Thymus (tissue), 11 donors: ENCODE results near the gene RAD9B. TPM values are rescaled to one million over a fixed set of nuclear protein-coding genes. Genes with fewer than 3 reads are reported as not detected.
"Not testable (repeated sequence)": the region's sequence is repeated elsewhere in the genome, so short reads cannot be mapped to it uniquely, and the experiment has no call there.

Experiments
- DNase-seq, 9 donors: peaks; one replicate each; pipeline ENCODE4 v3.0.0-alpha.2; 2013; ENCODE audit warnings: low spot score in 9 of 9, low read depth in 6 of 9, missing footprints in 1 of 9
- H3K27ac ChIP-seq, 2 donors: one replicate each; pipeline ENCODE4 v1.5.1; 2013; ENCODE audit warnings: control low read depth in 1 of 2, low read depth in 1 of 2, low read length in 1 of 2, mild to moderate bottlenecking in 1 of 2, moderate library complexity in 1 of 2
- H3K27me3 ChIP-seq, 2 donors: one replicate each; pipeline ENCODE4 v1.5.1; 2013; ENCODE audit warnings: low read length in 1 of 2; ENCODE audit not compliant: control insufficient read depth in 2 of 2, insufficient read depth in 1 of 2
- H3K36me3 ChIP-seq, 2 donors: one replicate each; pipeline ENCODE4 v1.5.1; 2013; ENCODE audit warnings: low read length in 1 of 2, mild to moderate bottlenecking in 1 of 2, moderate library complexity in 1 of 2; ENCODE audit not compliant: control insufficient read depth in 2 of 2, insufficient read depth in 2 of 2
- H3K4me1 ChIP-seq, 2 donors: one replicate each; pipeline ENCODE4 v1.5.1; 2013; ENCODE audit warnings: low read length in 2 of 2; ENCODE audit not compliant: control insufficient read depth in 2 of 2, insufficient read depth in 2 of 2
- H3K4me3 ChIP-seq, 2 donors: one replicate each; pipeline ENCODE4 v1.5.1; 2013; ENCODE audit warnings: low read length in 2 of 2, control low read depth in 1 of 2, mild to moderate bottlenecking in 1 of 2
- H3K9me3 ChIP-seq, 2 donors: one replicate each; pipeline ENCODE4 v1.5.1; 2013; ENCODE audit warnings: low read length in 1 of 2, mild to moderate bottlenecking in 1 of 2; ENCODE audit not compliant: control insufficient read depth in 2 of 2, insufficient read depth in 1 of 2
- WGBS: extraction: QIAGEN DNeasy Blood & Tissue Kit; methylation state at CpG from one replicate; pipeline ENCODE4 v1.1.7; 2013; 5-methylcytosine and 5-hydroxymethylcytosine counted together
- polyA plus RNA-seq: library from polyadenylated mRNA; stranded (reverse); fragments of 200-250 nt; gene quantifications from one replicate; pipeline ENCODE4 v1.2.3, GENCODE V29; 2013
- total RNA-seq: library from RNA; stranded (reverse); fragments of 120-200 nt; gene quantifications from one replicate; pipeline ENCODE4 v1.2.4, GENCODE V29; 2013
- donor health status: healthy.

The RAD9B gene
- total and polyA plus RNA-seq, 2 donors: 0.87 to 1.0 TPM

GRCh38 chr12:110534811-110535210 is 32.7 kb downstream of the RAD9B start:
- H3K27me3 ChIP-seq: no peaks in the 10 kb centered on the region
- no peak overlapping the region for H3K27ac ChIP-seq
- WGBS: 97% methylated on average over 6 of the region's 6 CpGs
- no peaks in the 10 kb centered on the region for H3K4me1 ChIP-seq
- H3K9me3 ChIP-seq: no peaks in the 10 kb centered on the region
- no peak overlapping the region for H3K4me3 ChIP-seq
- no peak for DNase-seq
- peaks cover 28 to 57% of the 10 kb centered on the region in 2 donors for H3K36me3 ChIP-seq

- H3K9me3 ChIP-seq: no peaks in the 10 kb centered on the region
- no peaks in the 10 kb centered on the region for H3K4me1 ChIP-seq
- no peak overlapping the region for H3K27ac ChIP-seq
- peaks cover 31 to 52% of the 10 kb centered on the region in 2 donors for H3K36me3 ChIP-seq
- WGBS: 96% methylated on average over 4 of the region's 4 CpGs
- DNase-seq: no peak
- no peak overlapping the region for H3K4me3 ChIP-seq
- no peaks in the 10 kb centered on the region for H3K27me3 ChIP-seq
These were observed 34.9 kb downstream of the RAD9B start for GRCh38 chr12:110536834-110537604.

GRCh38 chr12:110537605-110538409 is 35.7 kb downstream of the RAD9B start:
- no peak for DNase-seq
- 90% methylated on average over 9 of the region's 9 CpGs for WGBS
- no peak overlapping the region for H3K27ac ChIP-seq
- no peak overlapping the region for H3K4me3 ChIP-seq
- peaks cover 34 to 52% of the 10 kb centered on the region in 2 donors for H3K36me3 ChIP-seq
- H3K4me1 ChIP-seq: no peaks in the 10 kb centered on the region
- no peaks in the 10 kb centered on the region for H3K9me3 ChIP-seq
- no peaks in the 10 kb centered on the region for H3K27me3 ChIP-seq

GRCh38 chr12:110538869-110539622 is 36.9 kb downstream of the RAD9B start:
- Histone ChIP-seq H3K4me3 (no peak overlapping the region), H3K27ac (no peak overlapping the region), H3K4me1 (no peaks in the 10 kb centered on the region), H3K9me3 (no peaks in the 10 kb centered on the region), H3K36me3 (peaks cover 40 to 61% of the 10 kb centered on the region in 2 donors), H3K27me3 (no peaks in the 10 kb centered on the region)
- DNase-seq: no peak
- 94% methylated on average over 5 of the region's 5 CpGs for WGBS

- WGBS: 98% methylated on average over 8 of the region's 8 CpGs
- Histone ChIP-seq H3K36me3 (peaks cover 46 to 62% of the 10 kb centered on the region in 2 donors), H3K4me3 (no peak overlapping the region), H3K27ac (no peak overlapping the region), H3K9me3 (no peaks in the 10 kb centered on the region), H3K4me1 (no peaks in the 10 kb centered on the region), H3K27me3 (no peaks in the 10 kb centered on the region)
- DNase-seq: no peak
These were observed 37.9 kb downstream of the RAD9B start for GRCh38 chr12:110540048-110540447.

GRCh38 chr12:110543252-110543959 is 41.3 kb downstream of the RAD9B start:
- no peaks in the 10 kb centered on the region for H3K9me3 ChIP-seq
- H3K27ac ChIP-seq: peak overlapping the region in 1 of 2 donors; percentile 65
- no peaks in the 10 kb centered on the region for H3K27me3 ChIP-seq
- 92% methylated on average over 7 of the region's 7 CpGs for WGBS
- H3K4me3 ChIP-seq: no peak overlapping the region
- H3K36me3 ChIP-seq: peaks cover 35 to 50% of the 10 kb centered on the region in 2 donors
- peak in 3 of 9 donors; percentile 4 to 41 (median 8) for DNase-seq
- no peaks in the 10 kb centered on the region for H3K4me1 ChIP-seq

GRCh38 chr12:110543965-110544364 is 41.8 kb downstream of the RAD9B start:
- H3K36me3 ChIP-seq: peaks cover 34 to 50% of the 10 kb centered on the region in 2 donors
- no peak overlapping the region for H3K4me3 ChIP-seq
- H3K4me1 ChIP-seq: no peaks in the 10 kb centered on the region
- H3K9me3 ChIP-seq: no peaks in the 10 kb centered on the region
- no peak for DNase-seq
- 97% methylated on average over 4 of the region's 4 CpGs for WGBS
- H3K27me3 ChIP-seq: no peaks in the 10 kb centered on the region
- H3K27ac ChIP-seq: peak overlapping the region in 1 of 2 donors; percentile 65

- H3K4me1 ChIP-seq: not testable (repeated sequence)
These were observed 43.1 kb downstream of the RAD9B start for GRCh38 chr12:110545259-110545658.

More at GRCh38 chr12:110545259-110545658, 43.1 kb downstream of the RAD9B start:
- not testable (repeated sequence) for DNase-seq, H3K27me3 ChIP-seq, H3K9me3 ChIP-seq, H3K4me3 ChIP-seq, H3K27ac ChIP-seq
- peaks cover 34 to 46% of the 10 kb centered on the region in 2 donors for H3K36me3 ChIP-seq
- WGBS: 97% methylated on average over 4 of the region's 4 CpGs
